GM12878 (cell line): ENCODE measurements around the gene TRIM68. TPM values are rescaled to one million over a fixed set of nuclear protein-coding genes. Genes with fewer than 3 reads are reported as not detected.
A peak's percentile ranks its signal among the peaks of the same experiment; 100 is the strongest.

ENCODE experiments used
- ATAC-seq: fragments of 200-7000 bp; cut with Tn5 transposase; 3 replicates; pipeline ENCODE4 v1.9.1; 2020; ENCODE audit warnings: mild to moderate bottlenecking, moderate library complexity
- BruUV-seq: library from RNA; stranded (reverse); fragments of 400-500 nt; replicated peaks from 2 replicates; lab custom pipeline; 2021; lab: Mats Ljungman, UMichigan
- CTCF ChIA-PET: fragments of 300-600 bp; sonication (Branson Sonifier 250); formaldehyde crosslinking; extraction: SDS; loops from one replicate; lab custom pipeline; 2021; ENCODE audit warnings: inconsistent platforms; lab: Yijun Ruan, JAX
- POLR2A ChIA-PET: fragments of 350-600 bp; formaldehyde crosslinking; extraction: SDS; loops from one replicate; lab custom pipeline; 2021; ENCODE audit warnings: inconsistent platforms; lab: Charles Lee
- RAD21 ChIA-PET: fragments of 300-600 bp; sonication (Branson Sonifier 250); formaldehyde crosslinking; loops from one replicate; lab custom pipeline; 2023; ENCODE audit warnings: antibody characterized with exemption; ENCODE audit not compliant: unreplicated experiment; lab: Charles Lee
- SMC1A ChIA-PET: fragments of 300-600 bp; sonication (Branson Sonifier 250); formaldehyde crosslinking; loops from one replicate; lab custom pipeline; 2023; ENCODE audit not compliant: unreplicated experiment, uncharacterized antibody; lab: Charles Lee
- DNase-seq: peaks from one replicate; pipeline ENCODE4 v3.0.0-alpha.2; 2011; ENCODE audit warnings: low read depth, low spot score
- FAIRE-seq: peaks from 3 replicates; lab custom pipeline; 2011; peaks lifted over from hg19 to GRCh38; lab: Jason Lieb, UNC
- H2AFZ ChIP-seq: 2 replicates; pipeline ENCODE4 v1.6.0; 2011; ENCODE audit warnings: low read depth, low read length, control low read depth; ENCODE audit not compliant: control insufficient read depth
- H3K27ac ChIP-seq: 2 replicates; pipeline ENCODE4 v1.5.1; 2011; ENCODE audit warnings: control low read depth; ENCODE audit not compliant: control insufficient read depth, insufficient read depth
- H3K27me3 ChIP-seq, 2 experiments: replicated peaks in 1 of 2; 2 replicates each; pipeline versions ENCODE4 v1.6.0 to v1.6.1; 2011; ENCODE audit warnings: low read length in 1 of 2; ENCODE audit not compliant: control insufficient read depth in 2 of 2, insufficient read depth in 2 of 2
- H3K36me3 ChIP-seq, 2 experiments: 2 replicates each; pipeline ENCODE4 v1.5.1; 2011; ENCODE audit warnings: low read length in 1 of 2; ENCODE audit not compliant: control insufficient read depth in 2 of 2, insufficient read depth in 2 of 2
- H3K4me1 ChIP-seq: 2 replicates; pipeline ENCODE4 v1.6.1; 2011; ENCODE audit warnings: mild to moderate bottlenecking, low read length, moderate library complexity, mixed read lengths; ENCODE audit not compliant: control insufficient read depth, insufficient read depth
- H3K4me2 ChIP-seq: 2 replicates; pipeline ENCODE4 v1.6.0; 2011; ENCODE audit warnings: control low read depth; ENCODE audit not compliant: control insufficient read depth, insufficient read depth
- H3K4me3 ChIP-seq: fragments of 200-600 bp; sonication (generic); 2 replicates; pipeline ENCODE4 v1.5.1; 2016
- H3K79me2 ChIP-seq: 2 replicates; pipeline ENCODE4 v1.6.0; 2011; ENCODE audit warnings: low read length; ENCODE audit not compliant: control insufficient read depth, insufficient read depth
- H3K9ac ChIP-seq: 2 replicates; pipeline ENCODE4 v1.8.0; 2011; ENCODE audit warnings: low read length, control low read depth, mixed read lengths; ENCODE audit not compliant: control insufficient read depth, insufficient read depth
- H3K9me3 ChIP-seq: replicated peaks from 3 replicates; pipeline ENCODE4 v1.5.1; 2011; ENCODE audit warnings: mild to moderate bottlenecking, low read length; ENCODE audit not compliant: control insufficient read depth, insufficient read depth
- H4K20me1 ChIP-seq: 2 replicates; pipeline ENCODE4 v1.6.0; 2011; ENCODE audit not compliant: control insufficient read depth, insufficient read depth
- ATF3 ChIP-seq: IDR thresholded peaks from 2 replicates; pipeline ENCODE4 v1.6.1; 2011; ENCODE audit warnings: low read depth, mild to moderate bottlenecking, low read length, moderate library complexity, borderline replicate concordance; ENCODE audit errors: extremely low read depth
- ATF7 ChIP-seq: fragments of 450-650 bp; IDR thresholded peaks from 2 replicates; pipeline ENCODE4 v1.6.1; 2016; ENCODE audit warnings: low read depth, mild to moderate bottlenecking
- CTCF ChIP-seq, 3 experiments: IDR thresholded peaks in 2 of 3; conservative IDR thresholded peaks in 1 of 3; 2 replicates each; pipeline ENCODE4 v1.5.1; 2011; ENCODE audit warnings: low read depth in 3 of 3, low read length in 3 of 3, mild to moderate bottlenecking in 3 of 3, control low read depth in 2 of 3, moderate library complexity in 2 of 3, inconsistent platforms in 1 of 3, mixed read lengths in 1 of 3; ENCODE audit not compliant: control insufficient read depth in 2 of 3, insufficient read depth in 1 of 3; ENCODE audit errors: extremely low read depth in 1 of 3
- MEF2A ChIP-seq: IDR thresholded peaks from 2 replicates; pipeline ENCODE4 v1.6.1; 2011; ENCODE audit warnings: low read depth, mild to moderate bottlenecking, low read length, moderate library complexity; ENCODE audit not compliant: insufficient read depth
- NR2F1 ChIP-seq: fragments of 450-650 bp; conservative IDR thresholded peaks from 2 replicates; pipeline ENCODE4 v1.6.1; 2017; ENCODE audit warnings: mild to moderate bottlenecking
- SMAD5 ChIP-seq: IDR thresholded peaks from 2 replicates; pipeline ENCODE4 v1.6.1; 2016; ENCODE audit warnings: antibody characterized with exemption, low read depth
- YY1 ChIP-seq: IDR thresholded peaks from 2 replicates; pipeline ENCODE4 v1.6.1; 2011; ENCODE audit warnings: low read depth, mild to moderate bottlenecking, low read length
- ZNF217 ChIP-seq: fragments of 450-650 bp; IDR thresholded peaks from 2 replicates; pipeline ENCODE4 v1.6.1; 2017; ENCODE audit warnings: antibody characterized with exemption, mild to moderate bottlenecking
- ZNF622 ChIP-seq: fragments of 450-650 bp; IDR thresholded peaks from 2 replicates; pipeline ENCODE4 v1.6.1; 2017; ENCODE audit warnings: mild to moderate bottlenecking, inconsistent platforms
- WGBS: methylation state at CpG from one replicate; pipeline ENCODE4 v1.1.6; 2016; ENCODE audit warnings: low lambda C conversion rate; ENCODE audit not compliant: insufficient replicate concordance, insufficient coverage; ENCODE audit errors: missing lambda C conversion rate; 5-methylcytosine and 5-hydroxymethylcytosine counted together
- in situ Hi-C: fragments of 300-500 bp; cut with MboI; formaldehyde crosslinking; loops from 9 replicates; pipeline ENCODE4 v1.14.3; 2018; ENCODE audit warnings: mixed read lengths
- intact Hi-C: fragments of 100-400 bp; cut with micrococcal nuclease; formaldehyde crosslinking; loops from one replicate; pipeline ENCODE4 v1.14.2; 2022; ENCODE audit not compliant: unreplicated experiment
- polyA plus RNA-seq, 11 experiments: library from polyadenylated mRNA; depleted of rRNA in 4 of 11; unstranded in 6 of 11; stranded (reverse) in 5 of 11; fragments of >200 nt; fragmentation: Nextera tagmentation in 4 of 11; fragmentation: Illumina TruSeq in 1 of 11; extraction: Ambion mirVana in 4 of 11; extraction: Trizol in 1 of 11; gene quantifications; 1 replicate in 1 of 11; 2 replicates in 10 of 11; pipeline versions ENCODE4 v1.2.1 to v1.2.3, GENCODE V29; 2011 to 2016; ENCODE audit warnings: inconsistent platforms in 2 of 11, missing spikeins in 2 of 11, low read depth in 1 of 11
- total RNA-seq, 4 experiments: library from RNA; depleted of rRNA in 3 of 4; stranded (reverse); fragments of >200 nt in 3 of 4; fragmentation: Illumina TruSeq in 1 of 4; extraction: Trizol in 1 of 4; gene quantifications; 2 replicates each; pipeline versions ENCODE4 v1.2.1 to v1.2.3, GENCODE V29; 2013 to 2021

Gene TRIM68
- total and polyA plus RNA-seq, 10 of the 15 experiments (the other 5 are each of a cell fraction or from before 2014, with no cell fraction given): 3.3 to 13.7 (median 8.3) TPM

GRCh38 chr11:4607781-4608666 lies at the start of gene TRIM68 (continued):
- TF ChIP-seq SMAD5: peak; percentile 32; the same call in 1 of the 2 replicates
- TF ChIP-seq YY1: no peak
- no peak for TF ChIP-seq ZNF622

- ChIA-PET RAD21 (no interaction called here), POLR2A (no interaction called here), CTCF (no interaction called here), SMC1A (no interaction called here)
- DNase-seq (no peak), ATAC-seq (peak; percentile 38), FAIRE-seq (no peak)
- no peaks in the 10 kb centered on the region for H3K9me3 ChIP-seq
- H3K36me3 ChIP-seq: no peaks in the 10 kb centered on the region
- no peak overlapping the region for H3K27ac ChIP-seq
- H3K79me2 ChIP-seq: no peaks in the 10 kb centered on the region
- H2AFZ ChIP-seq: no peak overlapping the region
- H3K4me3 ChIP-seq: no peak overlapping the region
- no peak overlapping the region for H3K9ac ChIP-seq
- TF ChIP-seq ATF7 (0 out of 2 replicates have a peak, but pooled peaks have one; percentile 12), CTCF (IDR thresholded peaks at IDR 0.05 in 2 of 3, conservative IDR thresholded peaks at IDR 0.05 in 1 of 3; ENCODE audit: control insufficient read depth in 2 of 3, extremely low read depth in 1 of 3, insufficient read depth in 1 of 3, low read depth in 3 of 3, low read length in 3 of 3) (no peak), ATF3 (no peak), ZNF217 (no peak), MEF2A (no peak), NR2F1 (no peak)
- no peaks in the 10 kb centered on the region for H4K20me1 ChIP-seq
- H3K4me1 ChIP-seq: no peaks in the 10 kb centered on the region
- H3K27me3 ChIP-seq: no peaks in the 10 kb centered on the region
- intact Hi-C loops: no loop called here
- WGBS: 13% methylated on average over 2 of the region's 2 CpGs
- in situ Hi-C loops: no loop called here
- no TSS peak for BruUV-seq
- H3K4me2 ChIP-seq: no peak overlapping the region
Observed at GRCh38 chr11:4654635-4655369, 46.8 kb upstream of the TRIM68 start.
